ENCODE data around the gene TMEM121. TPM values are rescaled to one million over a fixed set of nuclear protein-coding genes. Genes with fewer than 3 reads are reported as not detected.
"Not testable (repeated sequence)": the region's sequence is repeated elsewhere in the genome, so short reads cannot be mapped to it uniquely, and the experiment has no call there.

Gene TMEM121
- total RNA-seq, 1 experiment from 2014 or later: 0.36 TPM

DNA sequence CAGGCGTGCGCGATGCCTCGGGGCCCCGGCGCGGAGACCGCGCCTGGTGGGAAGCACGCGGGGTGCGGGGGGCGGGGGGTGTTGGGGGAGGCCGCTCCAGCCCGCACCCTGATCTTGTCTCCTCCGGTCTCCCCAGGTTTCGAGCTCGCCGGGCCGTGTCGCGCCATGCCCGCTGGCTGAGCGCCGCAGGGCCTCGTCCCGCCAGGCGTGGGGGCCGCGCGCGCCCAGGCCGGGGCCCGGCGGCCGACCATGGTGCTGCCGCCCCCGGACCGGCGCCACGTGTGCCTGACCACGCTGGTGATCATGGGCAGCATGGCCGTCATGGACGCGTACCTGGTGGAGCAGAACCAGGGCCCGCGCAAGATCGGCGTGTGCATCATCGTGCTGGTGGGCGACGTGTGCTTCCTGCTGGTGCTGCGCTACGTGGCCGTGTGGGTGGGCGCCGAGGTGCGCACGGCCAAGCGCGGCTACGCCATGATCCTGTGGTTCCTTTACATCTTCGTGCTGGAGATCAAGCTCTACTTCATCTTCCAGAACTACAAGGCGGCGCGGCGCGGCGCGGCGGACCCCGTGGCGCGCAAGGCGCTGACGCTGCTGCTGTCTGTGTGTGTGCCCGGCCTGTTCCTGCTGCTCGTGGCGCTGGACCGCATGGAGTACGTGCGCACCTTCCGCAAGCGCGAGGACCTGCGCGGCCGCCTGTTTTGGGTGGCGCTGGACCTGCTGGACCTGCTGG, 2.4 kb downstream of the TMEM121 start:
- DNase-seq (ENCODE audit: low read depth): no peak

DNA sequence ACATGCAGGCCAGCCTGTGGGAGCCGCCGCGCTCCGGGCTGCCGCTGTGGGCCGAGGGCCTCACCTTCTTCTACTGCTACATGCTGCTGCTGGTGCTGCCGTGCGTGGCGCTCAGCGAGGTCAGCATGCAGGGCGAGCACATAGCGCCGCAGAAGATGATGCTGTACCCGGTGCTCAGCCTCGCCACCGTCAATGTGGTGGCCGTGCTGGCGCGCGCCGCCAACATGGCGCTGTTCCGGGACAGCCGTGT, 2.9 kb downstream of the TMEM121 start:
- DNase-seq (ENCODE audit: low read depth): no peak

DNA sequence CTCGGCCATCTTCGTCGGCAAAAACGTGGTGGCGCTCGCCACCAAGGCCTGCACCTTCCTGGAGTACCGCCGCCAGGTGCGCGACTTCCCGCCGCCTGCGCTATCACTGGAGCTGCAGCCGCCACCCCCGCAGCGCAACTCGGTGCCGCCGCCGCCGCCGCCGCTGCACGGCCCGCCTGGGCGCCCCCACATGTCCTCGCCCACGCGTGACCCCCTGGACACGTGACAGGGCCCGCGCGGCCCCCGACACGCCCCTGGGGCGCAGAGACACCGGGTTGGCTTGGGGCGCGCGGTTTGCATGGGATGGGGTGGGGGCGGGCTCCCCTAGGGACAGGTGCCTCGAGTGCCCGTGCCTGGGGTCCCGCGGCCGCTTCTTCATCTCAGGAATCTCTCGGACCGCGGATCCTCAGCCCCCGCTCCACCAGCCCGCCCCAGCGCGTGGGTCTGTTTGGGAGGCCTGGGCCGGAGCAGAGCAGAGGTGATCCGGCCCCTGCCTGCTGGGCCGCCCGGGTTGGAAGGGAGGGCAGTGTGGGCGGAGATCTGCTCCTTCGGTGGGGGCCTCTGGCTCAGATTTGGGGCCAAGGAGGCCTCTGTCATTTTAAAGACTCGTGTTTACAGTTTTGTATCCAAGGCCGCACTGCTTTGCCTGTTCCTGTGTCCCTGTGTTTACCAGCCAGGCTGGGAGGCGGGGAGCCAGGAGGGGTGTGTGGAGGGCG, 3.3 kb downstream of the TMEM121 start:
- DNase-seq (ENCODE audit: low read depth): no peak

DNA sequence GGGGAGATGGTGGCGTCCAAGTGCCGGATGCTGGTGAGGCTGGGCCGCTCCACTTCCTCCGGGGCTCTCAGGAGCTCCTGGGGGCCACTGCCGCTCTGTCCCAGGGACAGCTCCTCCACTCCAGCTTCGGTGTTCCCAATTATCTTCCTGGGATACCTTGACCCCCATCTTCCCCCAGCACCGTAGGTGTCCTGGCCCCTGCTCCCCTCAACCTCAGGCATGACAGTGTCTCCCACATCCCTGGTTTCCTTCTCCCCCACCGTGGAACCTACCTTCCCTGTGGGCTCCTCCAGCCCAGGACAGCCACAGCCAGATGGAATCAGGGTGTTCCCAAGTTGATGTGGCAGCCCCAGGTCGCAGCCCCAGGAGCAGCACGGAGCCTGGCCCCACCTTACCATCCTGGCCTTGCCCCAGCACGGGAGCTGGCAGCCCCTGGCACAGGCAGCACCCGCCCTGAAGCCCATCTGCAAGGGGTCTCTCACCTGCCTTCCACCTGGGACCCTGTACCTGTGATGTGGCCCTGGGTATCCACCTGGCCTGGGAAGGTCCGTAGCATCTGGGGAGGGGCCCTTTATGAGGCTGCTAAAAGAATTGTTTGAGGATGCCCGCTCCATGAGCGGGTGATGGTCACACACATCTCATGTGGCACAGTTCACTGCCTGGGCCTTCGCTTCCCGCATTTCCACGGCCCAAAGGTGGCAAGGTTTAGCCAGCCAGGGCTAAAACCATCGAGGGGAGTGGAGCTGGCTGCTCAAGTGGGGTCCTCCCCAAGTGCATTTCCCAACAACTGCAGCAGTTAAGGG, 4.1 kb downstream of the TMEM121 start:
- DNase-seq (ENCODE audit: low read depth): no peak

DNA sequence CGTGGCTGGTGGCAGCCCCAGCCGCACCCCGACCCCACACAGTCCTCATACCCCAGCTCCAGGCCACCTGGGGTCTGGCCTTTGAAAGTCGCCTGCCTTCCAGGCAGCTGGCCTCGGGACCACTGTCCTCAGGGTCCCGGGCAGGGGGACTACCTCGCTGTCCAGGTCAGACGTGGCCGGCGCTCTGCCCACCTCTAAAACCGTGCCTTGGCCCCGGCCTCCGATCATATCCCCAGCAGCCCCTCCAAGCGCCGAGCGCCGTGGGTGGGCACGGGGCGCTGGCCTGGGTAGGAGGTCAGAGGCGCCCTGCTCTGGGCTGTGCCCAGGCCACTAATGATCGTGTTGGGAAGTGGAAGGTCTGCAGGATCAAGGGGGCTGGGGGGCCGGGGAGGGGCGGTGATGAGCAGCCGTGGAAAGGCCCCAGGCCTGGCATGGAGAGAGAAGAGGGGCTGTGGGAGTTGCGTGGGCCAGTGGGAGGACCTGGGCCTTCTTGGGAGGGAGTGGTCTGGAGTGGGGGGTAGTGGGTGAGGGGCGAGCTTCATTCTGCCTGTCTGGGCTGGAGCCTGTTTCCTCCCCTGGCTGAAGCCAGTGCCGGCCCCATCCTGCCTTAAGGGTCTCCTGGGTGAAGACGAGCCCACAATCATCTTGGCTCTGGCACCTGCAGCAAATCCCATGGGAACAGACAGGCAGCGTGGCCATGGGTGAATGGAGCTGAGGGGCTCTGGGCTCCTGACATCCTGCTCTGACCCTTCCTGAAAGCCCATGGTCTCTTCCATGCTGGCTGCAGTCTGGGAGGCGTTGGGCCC, 4.9 kb downstream of the TMEM121 start:
- no peak for DNase-seq (ENCODE audit: low read depth)

DNA sequence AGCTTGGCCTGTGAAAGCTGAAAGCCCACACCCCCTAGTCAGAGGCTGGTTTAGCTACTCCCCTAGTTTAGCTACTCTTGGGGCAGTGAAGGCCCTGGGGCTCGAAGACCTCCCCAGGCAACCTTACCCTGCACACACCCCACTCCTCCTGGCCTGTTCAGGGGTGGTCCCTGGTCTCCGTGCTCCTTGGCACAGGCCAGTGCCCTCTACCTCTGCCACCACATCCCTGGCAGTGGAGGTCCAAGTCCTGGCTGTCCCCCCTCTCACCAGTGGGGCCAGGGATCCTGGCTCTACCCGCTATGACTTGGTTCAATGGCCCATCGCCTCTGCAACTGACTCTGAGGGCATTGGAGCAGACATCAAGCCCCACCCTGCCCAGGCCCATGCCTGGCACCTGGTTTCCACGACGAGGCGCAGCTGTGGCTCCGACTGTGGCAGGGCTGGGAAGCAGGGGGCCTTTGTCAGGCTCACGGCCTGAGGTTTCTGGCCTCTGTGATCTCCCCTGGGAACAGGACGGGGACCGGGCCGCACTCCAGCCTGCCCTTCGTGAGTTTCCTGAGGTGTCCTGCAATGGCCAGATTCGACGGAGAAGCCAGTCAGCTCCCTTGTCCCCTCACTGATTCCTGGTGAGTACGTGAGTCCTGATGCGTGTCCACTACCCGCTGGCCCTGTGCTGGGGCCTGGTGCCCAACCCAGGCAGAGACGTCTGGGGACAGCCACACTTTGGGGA, 5.7 kb downstream of the TMEM121 start:
- no peak for DNase-seq (ENCODE audit: low read depth)

DNA sequence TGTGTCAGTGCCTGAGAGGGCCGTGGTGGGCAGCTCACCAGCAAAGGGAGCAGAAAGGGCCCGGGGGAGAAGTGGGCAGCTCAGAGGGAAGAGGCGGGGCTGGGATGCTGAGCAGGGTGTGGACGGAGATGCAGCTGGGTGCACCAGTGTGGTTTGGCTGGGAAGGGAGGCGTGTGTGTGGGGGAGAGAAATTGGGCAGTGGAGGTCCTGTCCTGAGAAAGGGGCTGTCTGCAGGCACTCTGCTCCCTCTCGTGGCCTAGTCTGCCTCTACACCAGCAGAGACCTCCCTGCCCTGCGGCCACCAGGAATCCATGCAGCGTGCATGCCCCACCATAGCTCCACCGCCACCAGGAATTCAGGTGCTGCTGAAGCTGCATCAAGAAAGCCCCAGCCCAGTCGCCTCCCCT, 6.4 kb downstream of the TMEM121 start:
- peak; percentile 33 for DNase-seq (ENCODE audit: low read depth)

DNA sequence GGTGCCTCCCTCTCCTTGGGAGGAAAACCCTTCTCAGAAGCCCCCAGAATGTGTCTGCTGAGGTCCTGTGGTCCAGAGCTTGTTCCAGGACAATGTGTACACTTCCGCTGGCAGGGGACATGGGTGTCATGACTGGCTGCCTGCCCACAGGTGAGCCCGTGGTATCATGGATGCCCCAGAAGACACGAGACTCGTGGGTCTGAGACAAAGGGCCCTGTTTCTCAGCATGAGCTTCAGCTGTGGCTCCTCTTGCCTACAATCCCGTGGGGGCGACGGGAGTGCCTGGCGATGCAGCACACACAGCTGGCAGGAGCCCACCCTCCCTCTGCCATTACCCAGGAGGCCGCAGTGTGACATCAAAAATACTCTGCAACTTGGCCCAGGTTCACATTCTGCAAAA, 7.0 kb downstream of the TMEM121 start:
- DNase-seq (ENCODE audit: low read depth): no peak

DNA sequence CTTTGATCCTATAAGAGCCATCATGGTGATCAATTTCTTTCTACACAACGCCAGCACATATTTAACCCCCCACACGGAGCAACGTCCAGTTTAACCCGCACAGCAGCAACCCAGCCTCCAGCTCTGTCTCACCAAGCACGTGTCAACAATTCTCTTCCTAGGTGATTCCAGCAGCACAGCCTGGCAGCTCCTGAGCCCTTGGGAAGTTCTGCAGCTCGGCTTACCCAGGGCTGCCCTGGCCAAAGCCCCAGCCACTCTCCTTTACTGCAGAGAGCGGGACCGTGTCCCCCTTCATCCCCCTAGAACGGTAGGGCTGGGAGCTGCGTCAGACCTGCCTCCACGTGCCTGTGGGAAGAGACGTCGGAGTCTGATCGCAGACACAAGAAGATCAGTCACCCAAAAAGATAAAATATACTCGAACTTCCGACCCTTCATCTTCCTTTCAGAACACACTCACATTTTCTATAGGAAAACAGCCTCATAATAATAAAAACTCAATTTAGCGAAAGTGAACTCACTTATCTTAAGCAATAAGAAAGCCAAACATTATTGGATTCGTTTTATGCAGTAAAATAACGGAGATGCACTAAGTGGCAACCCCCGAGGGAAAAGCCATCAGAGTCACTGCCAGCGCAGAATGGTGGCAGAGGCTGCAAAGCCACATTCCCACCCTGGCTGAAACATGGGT, 7.6 kb downstream of the TMEM121 start:
- no peak for DNase-seq (ENCODE audit: low read depth)

DNA sequence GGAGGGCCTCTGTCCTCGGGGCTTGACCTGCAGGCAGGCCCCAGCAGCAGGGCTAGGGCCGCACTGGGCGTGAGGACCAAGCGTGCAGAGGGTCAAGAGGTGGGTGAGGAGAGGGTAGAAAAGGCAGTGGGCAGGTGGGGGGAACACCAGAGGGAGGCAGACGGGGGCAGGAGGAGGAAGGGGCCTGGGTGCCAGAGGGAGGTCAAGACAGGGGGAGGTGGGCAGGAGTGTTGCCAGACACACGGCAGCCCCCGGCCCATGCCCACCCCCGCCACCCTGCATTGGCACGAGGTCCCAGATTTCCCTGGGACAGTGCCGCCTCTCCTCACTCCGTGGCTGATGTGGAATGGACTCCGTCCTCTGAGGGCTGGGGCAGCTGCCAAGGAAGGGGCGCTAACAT, 8.2 kb downstream of the TMEM121 start:
- DNase-seq (ENCODE audit: low read depth): no peak

DNA sequence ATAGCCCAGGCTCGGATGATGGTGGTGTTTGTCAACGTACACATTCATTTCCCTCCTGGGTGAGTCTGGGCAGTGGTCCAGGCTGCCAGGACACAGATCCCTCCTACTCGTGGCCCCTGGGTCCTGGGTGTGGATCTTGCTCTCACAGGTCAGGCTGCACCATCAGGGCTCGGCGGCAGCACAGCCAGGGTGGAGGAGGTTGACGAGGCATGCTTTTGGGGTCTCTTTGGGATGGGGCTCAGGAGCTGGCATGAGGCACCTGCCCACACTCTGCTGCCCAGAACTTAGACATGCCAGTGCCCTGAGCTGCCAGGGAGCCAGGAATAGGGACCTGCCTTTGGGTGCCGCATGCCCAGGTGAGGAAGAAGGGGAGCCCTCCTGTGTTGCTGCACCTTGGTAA, 9.7 kb downstream of the TMEM121 start:
- no peak for DNase-seq (ENCODE audit: low read depth)

DNA sequence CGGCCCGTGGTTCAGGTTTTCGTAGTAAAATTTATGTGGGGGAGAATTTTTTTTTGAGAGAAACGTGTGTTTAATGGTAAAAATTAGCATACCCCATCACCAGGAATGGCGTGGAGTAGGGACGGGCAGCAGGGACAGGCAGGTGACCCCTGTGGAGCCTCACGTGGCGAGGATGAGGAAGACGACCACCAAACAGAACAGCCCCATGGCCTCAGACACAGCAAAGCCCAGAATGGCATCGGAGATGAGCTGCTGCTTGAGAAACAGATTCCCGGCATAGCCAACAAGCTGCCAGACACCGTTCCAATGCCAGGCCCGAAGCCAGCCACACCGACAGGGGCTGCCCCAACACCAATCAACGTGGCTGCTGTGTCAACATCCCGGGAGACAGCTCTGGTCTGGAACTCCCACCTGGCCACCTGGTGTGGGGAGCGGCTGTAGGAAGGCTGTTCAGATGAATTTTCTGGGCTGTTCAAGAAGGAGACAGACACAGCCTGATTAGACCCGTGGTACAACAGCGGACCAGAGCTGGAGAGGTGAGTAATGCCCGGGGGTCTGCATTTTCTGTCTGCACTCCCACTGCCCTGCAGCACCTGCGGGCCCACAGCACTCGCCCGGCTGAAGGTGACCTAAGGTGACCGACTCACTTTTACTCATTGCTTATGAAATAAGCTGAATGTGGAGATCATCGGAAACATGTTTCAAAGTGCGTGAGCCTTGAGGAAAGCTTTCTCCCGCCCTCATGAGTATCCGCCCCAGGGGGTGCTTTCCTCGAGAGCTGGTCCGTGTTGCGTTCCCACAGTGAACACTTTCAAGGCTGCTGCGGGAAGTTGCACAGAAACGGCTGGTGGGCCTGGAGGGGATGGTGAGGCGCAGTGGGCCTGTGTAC, 10.6 kb downstream of the TMEM121 start:
- DNase-seq (ENCODE audit: low read depth): no peak

DNA sequence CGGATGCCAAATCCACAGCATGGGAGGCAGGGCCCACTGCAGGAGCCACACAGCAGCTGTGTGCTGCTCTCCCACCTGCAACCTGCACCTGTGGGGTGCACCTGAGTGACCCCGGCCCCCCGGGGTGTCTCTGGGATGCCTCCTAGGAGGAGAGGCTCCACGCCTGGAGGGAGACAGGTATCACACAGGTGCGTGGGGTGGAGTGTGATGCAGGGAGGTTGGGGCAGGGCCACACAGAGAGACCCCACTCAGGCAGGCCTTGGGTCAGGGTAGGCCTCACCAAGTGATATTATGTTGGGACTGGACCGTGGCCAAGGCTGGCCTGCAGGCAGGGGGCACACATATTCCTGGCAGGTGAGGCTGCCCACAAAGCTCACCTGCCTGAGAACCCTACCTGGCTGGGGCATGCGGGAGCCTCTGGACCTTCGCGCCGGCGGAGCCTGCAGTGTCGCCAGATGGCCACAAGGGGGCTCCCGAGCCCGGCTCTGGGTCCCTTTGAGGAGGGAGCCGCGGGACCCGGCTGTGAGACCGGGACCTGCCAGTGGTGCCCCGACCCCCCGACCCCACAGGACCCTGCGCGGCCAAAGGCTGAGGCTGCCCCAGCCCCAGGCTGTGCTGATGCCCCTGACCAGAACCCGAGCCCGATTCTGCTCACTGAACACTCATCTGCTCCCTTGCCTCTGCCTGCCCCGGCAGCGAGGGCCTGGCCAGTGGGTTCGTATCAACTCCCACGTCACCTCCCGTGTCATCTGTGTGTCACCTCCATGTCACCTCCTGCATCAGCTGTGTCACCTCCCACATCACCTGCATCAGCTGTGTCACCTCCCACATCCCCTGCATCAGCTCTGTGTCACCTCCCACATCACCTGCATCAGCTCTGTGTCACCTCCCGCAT, 11.4 kb downstream of the TMEM121 start:
- no peak for DNase-seq (ENCODE audit: low read depth)

DNA sequence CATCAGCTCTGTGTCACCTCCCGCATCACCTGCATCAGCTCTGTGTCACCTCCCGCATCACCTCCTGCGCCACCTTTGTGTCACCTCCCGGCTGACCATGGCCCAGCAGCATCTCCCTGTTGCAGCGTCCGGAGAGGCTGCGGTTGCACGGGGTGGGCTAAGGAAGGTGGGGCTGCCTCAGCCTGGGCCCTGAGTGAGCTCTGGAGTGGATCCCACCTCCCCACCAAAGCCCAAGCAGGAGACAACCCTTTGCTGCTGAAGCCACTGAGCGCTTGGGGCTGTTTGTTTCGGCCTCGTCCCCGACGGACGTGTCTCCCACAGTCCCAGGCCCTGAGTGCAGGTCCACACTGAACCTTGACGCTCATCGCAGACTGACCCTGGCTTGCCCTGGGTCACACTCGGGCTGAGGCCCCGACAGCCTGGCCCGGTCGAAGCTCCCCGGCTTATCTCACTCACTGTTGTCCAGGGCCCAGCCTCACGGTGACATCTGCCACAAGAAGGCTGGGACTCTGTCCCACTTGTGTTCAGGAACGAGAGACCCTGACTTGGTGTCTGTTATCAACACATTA, 12.2 kb downstream of the TMEM121 start:
- no peak for DNase-seq (ENCODE audit: low read depth)

DNA sequence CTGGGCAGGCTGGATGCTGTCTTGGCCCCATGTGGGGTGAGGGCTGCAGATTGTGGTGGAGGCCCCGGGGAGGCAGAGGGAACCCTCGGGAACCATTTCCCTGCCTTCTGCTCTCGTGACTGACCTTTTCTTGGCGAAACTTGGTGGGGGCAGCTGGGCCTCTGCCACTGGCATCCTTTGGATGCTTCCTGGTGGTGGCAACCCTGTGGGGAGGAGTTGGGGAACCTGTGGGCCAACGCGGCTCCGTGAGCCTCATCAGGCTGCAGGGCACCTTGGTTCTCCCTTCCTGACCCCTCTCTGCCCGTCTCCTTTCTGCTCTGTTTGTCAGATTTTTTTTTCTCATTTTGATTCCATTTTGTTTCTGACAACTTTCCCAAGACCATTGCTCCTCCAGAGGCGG, 14.4 kb downstream of the TMEM121 start:
- DNase-seq (ENCODE audit: low read depth): no peak

DNA sequence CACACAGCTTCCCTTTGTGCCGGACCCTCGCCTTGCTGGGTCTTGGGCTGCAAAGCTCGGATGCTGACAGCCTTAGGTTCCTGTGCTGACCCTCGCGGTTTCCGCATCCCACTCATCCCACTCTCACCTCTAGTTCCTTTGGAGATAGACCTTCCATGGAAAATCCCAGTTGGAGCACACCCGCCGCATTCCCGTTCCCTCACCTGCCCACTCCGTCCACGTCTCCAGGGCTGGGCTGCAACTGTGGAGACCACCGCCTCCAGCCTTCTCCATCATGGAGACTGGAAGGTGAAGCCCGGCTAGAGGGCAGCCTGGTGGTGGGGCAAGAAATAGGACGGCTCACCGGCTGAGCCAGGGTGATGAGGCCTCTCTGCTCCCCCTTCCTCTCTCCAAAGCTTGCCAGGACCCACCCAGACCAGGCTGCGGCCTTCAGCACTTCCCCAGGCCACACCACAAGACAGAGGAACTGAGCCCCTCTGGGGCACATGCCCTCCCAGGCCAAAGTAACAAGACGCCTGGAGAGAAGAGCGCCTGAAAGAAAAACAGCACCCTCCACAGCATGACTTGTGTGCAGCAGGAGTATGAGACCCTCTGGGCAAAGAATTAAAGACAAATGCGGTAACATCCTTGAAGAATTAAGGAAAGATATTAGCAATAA, 15.0 kb downstream of the TMEM121 start:
- no peak for DNase-seq (ENCODE audit: low read depth)

DNA sequence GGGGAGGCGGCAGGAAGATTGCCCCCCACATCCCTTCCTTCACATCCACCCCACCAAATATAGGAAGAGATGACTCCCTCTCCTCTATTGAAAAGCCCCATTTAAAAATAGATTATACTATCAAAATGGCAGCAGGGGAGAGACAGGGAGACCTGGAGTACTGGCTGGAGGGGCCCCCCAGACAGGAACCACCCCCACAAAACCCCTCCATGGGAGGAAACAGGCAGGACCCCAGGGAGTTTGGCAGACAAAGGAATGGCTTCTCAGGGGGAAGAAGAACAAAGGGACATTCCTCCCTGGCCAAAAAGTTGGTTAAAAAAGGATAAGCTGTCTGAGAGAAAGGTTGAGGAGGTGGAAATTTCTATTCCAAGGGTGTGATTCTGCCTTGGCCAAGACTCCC, 19.3 kb downstream of the TMEM121 start:
- not testable (repeated sequence) for DNase-seq (ENCODE audit: low read depth)

DNA sequence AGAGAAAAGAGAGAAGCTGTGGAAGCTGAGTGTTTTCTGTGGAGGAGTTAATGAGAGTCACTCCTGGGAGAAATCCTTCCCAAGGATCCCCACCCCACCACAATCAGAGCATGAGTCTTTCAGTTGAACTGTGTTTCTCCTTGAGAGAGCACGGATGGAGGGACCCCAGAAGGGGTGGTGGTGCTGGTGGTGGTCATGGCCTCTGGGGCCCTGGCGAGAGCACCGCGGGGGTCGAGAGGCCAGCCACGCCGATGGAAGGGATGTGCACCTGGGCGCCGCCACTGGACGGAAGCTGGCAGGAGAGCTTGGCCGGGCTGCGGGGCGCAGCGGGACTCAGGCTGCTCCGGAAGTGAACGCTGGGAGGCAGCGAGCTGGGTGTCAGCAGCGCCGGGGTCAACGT, 20.0 kb downstream of the TMEM121 start:
- DNase-seq (ENCODE audit: low read depth): not testable (repeated sequence)

All from RPMI7951 (cell line).